GM19043 (cell line): ENCODE data around the gene SULT2B1.
"Not testable (repeated sequence)": the region's sequence is repeated elsewhere in the genome, so short reads cannot be mapped to it uniquely, and the experiment has no call there.

Source experiments
- ATAC-seq: cut with Tn5 transposase; IDR thresholded peaks from one replicate; pipeline ENCODE4 v1.9.1; 2021; ENCODE audit warnings: low read depth; ENCODE audit not compliant: unreplicated experiment

SULT2B1 gene

GRCh38 chr19:48551437-48552302 is at the start of gene SULT2B1:
TSS of gene SULT2B1 (plus strand) at chr19:48552172. CDS start at chr19:48552253, 81 bp downstream.
- no peak for ATAC-seq

GRCh38 chr19:48502350-48503018 is 49.5 kb upstream of the SULT2B1 start:
- ATAC-seq = no peak

GRCh38 chr19:48506138-48506733 is 45.7 kb upstream of the SULT2B1 start:
- ATAC-seq = no peak

GRCh38 chr19:48507911-48508439 is 44.0 kb upstream of the SULT2B1 start:
- ATAC-seq = no peak

- no peak for ATAC-seq
Observed at GRCh38 chr19:48508729-48509411, 43.1 kb upstream of the SULT2B1 start.

- no peak for ATAC-seq
Observed at GRCh38 chr19:48509467-48510194, 42.3 kb upstream of the SULT2B1 start.

- ATAC-seq = no peak
Observed at GRCh38 chr19:48510421-48511268, 41.3 kb upstream of the SULT2B1 start.

GRCh38 chr19:48511321-48511731 is 40.6 kb upstream of the SULT2B1 start:
- no peak for ATAC-seq

GRCh38 chr19:48511800-48512503 is 40.0 kb upstream of the SULT2B1 start, which contains the start of gene LMTK3:
TSS of gene LMTK3 (minus strand) at chr19:48511835. CDS start at chr19:48511576, 259 bp downstream.
- ATAC-seq = no peak

GRCh38 chr19:48512504-48513288 is 39.3 kb upstream of the SULT2B1 start:
- no peak for ATAC-seq

- no peak for ATAC-seq
Observed at GRCh38 chr19:48513289-48514122, 38.5 kb upstream of the SULT2B1 start.

GRCh38 chr19:48514123-48514458 is 37.9 kb upstream of the SULT2B1 start:
- no peak for ATAC-seq

- ATAC-seq = no peak
Observed at GRCh38 chr19:48516536-48516935, 35.4 kb upstream of the SULT2B1 start.

- no peak for ATAC-seq
Observed at GRCh38 chr19:48518207-48518606, 33.8 kb upstream of the SULT2B1 start.

- not testable (repeated sequence) for ATAC-seq
Observed at GRCh38 chr19:48519426-48519825, 32.5 kb upstream of the SULT2B1 start.

GRCh38 chr19:48520134-48520533 is 31.8 kb upstream of the SULT2B1 start:
- ATAC-seq = no peak

- ATAC-seq = no peak
Observed at GRCh38 chr19:48524221-48524620, 27.8 kb upstream of the SULT2B1 start.
